GM12872 (cell line): ENCODE data around the gene AKIRIN2.

ENCODE experiments used
- CTCF ChIP-seq: IDR thresholded peaks from 3 replicates; pipeline ENCODE4 v1.5.1; 2011; ENCODE audit warnings: low read depth, mild to moderate bottlenecking, low read length, moderate library complexity; ENCODE audit not compliant: insufficient read depth

The AKIRIN2 gene

GRCh38 chr6:87738000-87738399 is 36.0 kb upstream of the AKIRIN2 start:
- no peak for TF ChIP-seq CTCF

DNA sequence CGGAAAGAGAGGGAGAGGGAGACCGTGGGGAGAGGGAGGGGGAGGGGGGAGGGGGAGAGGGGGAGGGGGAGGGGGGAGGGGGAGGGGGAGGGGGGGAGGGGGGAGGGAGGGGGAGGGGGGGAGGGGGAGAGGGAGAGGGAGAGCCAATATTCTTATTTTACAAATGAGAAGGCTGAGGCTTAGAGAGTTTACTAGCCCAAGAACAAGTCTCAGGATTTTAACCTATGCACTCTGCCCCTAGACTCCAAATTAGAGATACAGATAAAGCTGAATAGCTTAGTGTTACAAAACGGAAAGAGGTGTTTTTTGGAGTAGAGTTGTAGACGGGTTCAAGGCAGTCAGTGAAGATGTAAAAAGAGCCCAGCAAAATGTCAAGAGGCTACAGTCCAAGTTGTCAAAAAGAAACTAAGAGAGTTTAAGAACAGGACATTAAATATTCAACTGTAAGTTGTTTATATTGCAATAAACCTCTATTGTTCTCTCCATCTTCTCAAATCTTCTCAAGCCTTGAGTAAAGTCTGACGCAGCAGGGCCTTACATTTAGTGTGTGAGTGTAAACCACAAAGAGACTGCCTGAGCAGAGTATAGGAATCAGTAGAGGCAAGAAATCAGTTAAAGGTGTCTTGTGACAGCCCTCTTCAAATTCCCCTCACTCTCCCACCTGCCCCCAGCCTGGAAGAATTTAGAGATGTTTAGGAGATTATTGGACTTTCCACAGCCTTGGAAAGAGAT is 34.9 kb upstream of the AKIRIN2 start:
- no peak for TF ChIP-seq CTCF

GRCh38 chr6:87731818-87732661 is 30.0 kb upstream of the AKIRIN2 start:
- no peak for TF ChIP-seq CTCF

- no peak for TF ChIP-seq CTCF
These were observed 29.0 kb upstream of the AKIRIN2 start for GRCh38 chr6:87731080-87731479.

- no peak for TF ChIP-seq CTCF
These were observed 28.1 kb upstream of the AKIRIN2 start for GRCh38 chr6:87729965-87730719.

GRCh38 chr6:87728706-87729105 is 26.7 kb upstream of the AKIRIN2 start:
- no peak for TF ChIP-seq CTCF
